Activated CD4-positive, alpha-beta T cell treated with anti-CD3 and anti-CD28 coated beads, Interleukin-2, amount 50 U/mL, for 1 hour (primary cell): ENCODE data around the gene MOV10L1.

Experiments
- DNase-seq: peaks from one replicate; pipeline ENCODE4 v3.0.0-alpha.2; 2020

Gene MOV10L1

GRCh38 chr22:50058906-50059880 is 30.6 kb upstream of the MOV10L1 start:
- no peak for DNase-seq

- no peak for DNase-seq
These were observed 29.9 kb upstream of the MOV10L1 start for GRCh38 chr22:50059881-50060262.

- no peak for DNase-seq
These were observed 29.2 kb upstream of the MOV10L1 start for GRCh38 chr22:50060441-50061140.

GRCh38 chr22:50061141-50061823 is 28.5 kb upstream of the MOV10L1 start:
- no peak for DNase-seq

GRCh38 chr22:50061824-50062355 is 27.9 kb upstream of the MOV10L1 start:
- no peak for DNase-seq

- no peak for DNase-seq
These were observed 27.2 kb upstream of the MOV10L1 start for GRCh38 chr22:50062509-50063135.

GRCh38 chr22:50063589-50064393 is 26.0 kb upstream of the MOV10L1 start:
- DNase-seq = no peak

GRCh38 chr22:50064453-50064852 is 25.4 kb upstream of the MOV10L1 start:
- DNase-seq = no peak

GRCh38 chr22:50067244-50067643 is 22.6 kb upstream of the MOV10L1 start:
- DNase-seq = no peak

- no peak for DNase-seq
These were observed 21.7 kb upstream of the MOV10L1 start for GRCh38 chr22:50068096-50068495.

GRCh38 chr22:50070366-50070765 is 19.4 kb upstream of the MOV10L1 start:
- no peak for DNase-seq

GRCh38 chr22:50071432-50072166 is 18.2 kb upstream of the MOV10L1 start:
- DNase-seq = no peak

GRCh38 chr22:50072167-50072555 is 17.6 kb upstream of the MOV10L1 start:
- no peak for DNase-seq

GRCh38 chr22:50072714-50073538 is 16.9 kb upstream of the MOV10L1 start:
- no peak for DNase-seq

GRCh38 chr22:50074056-50074455 is 15.8 kb upstream of the MOV10L1 start:
- DNase-seq = no peak

- DNase-seq = no peak
These were observed 15.0 kb upstream of the MOV10L1 start for GRCh38 chr22:50074551-50075530.

- no peak for DNase-seq
These were observed 12.9 kb upstream of the MOV10L1 start for GRCh38 chr22:50076646-50077535.

- DNase-seq = no peak
These were observed 11.6 kb upstream of the MOV10L1 start for GRCh38 chr22:50078246-50078645.
